Measurements from ENCODE around the gene NAT9.

NAT9 gene

GRCh38 chr17:74748529-74749278 lies 27.4 kb downstream of the NAT9 start, which contains the start of gene NHERF1:
NHERF1 (plus strand) TSS chr17:74748628; CDS start chr17:74748847, 219 bp downstream.
- Histone ChIP-seq H3K4me1 (ENCODE audit: control insufficient read depth in 1 of 2, insufficient read depth in 2 of 2, low read length in 2 of 2) (peaks cover 4 to 34% of the 10 kb centered on the region in 2 donors), H3K9me3 (ENCODE audit: control insufficient read depth in 1 of 2, low read length in 2 of 2) (no peaks in the 10 kb centered on the region), H3K36me3 (ENCODE audit: control insufficient read depth in 1 of 2, insufficient read depth in 2 of 2, low read length in 2 of 2) (no peaks in the 10 kb centered on the region), H3K27ac (ENCODE audit: low read length) (peak within 1 kb of the TSS; percentile 87), H3K4me3 (ENCODE audit: low read depth in 1 of 2, low read length in 2 of 2) (peak within 1 kb of the TSS; percentile 64 to 92), H3K27me3 (ENCODE audit: low read depth, low read length) (no peaks in the 10 kb centered on the region)

GRCh38 chr17:74748279-74748528 lies 27.9 kb downstream of the NAT9 start:
- Histone ChIP-seq H3K27ac (ENCODE audit: low read length) (no peak overlapping the region), H3K4me1 (ENCODE audit: control insufficient read depth in 1 of 2, insufficient read depth in 2 of 2, low read length in 2 of 2) (peaks cover 4 to 35% of the 10 kb centered on the region in 2 donors)

GRCh38 chr17:74746922-74747321 lies 29.2 kb downstream of the NAT9 start:
- Histone ChIP-seq H3K27ac (ENCODE audit: low read length) (no peak overlapping the region), H3K27me3 (ENCODE audit: low read depth, low read length) (no peaks in the 10 kb centered on the region), H3K4me1 (ENCODE audit: control insufficient read depth in 1 of 2, insufficient read depth in 2 of 2, low read length in 2 of 2) (peaks cover 4 to 39% of the 10 kb centered on the region in 2 donors), H3K36me3 (ENCODE audit: control insufficient read depth in 1 of 2, insufficient read depth in 2 of 2, low read length in 2 of 2) (no peaks in the 10 kb centered on the region), H3K4me3 (ENCODE audit: low read depth in 1 of 2, low read length in 2 of 2) (no peak overlapping the region), H3K9me3 (ENCODE audit: control insufficient read depth in 1 of 2, low read length in 2 of 2) (no peaks in the 10 kb centered on the region)

More at GRCh38 chr17:74748279-74748528, 27.9 kb downstream of the NAT9 start:
- no peaks in the 10 kb centered on the region for H3K36me3 ChIP-seq (ENCODE audit: control insufficient read depth in 1 of 2, insufficient read depth in 2 of 2, low read length in 2 of 2)
- peak overlapping the region in 1 of 2 donors; percentile 92 for H3K4me3 ChIP-seq (ENCODE audit: low read depth in 1 of 2, low read length in 2 of 2)
- no peaks in the 10 kb centered on the region for H3K27me3 ChIP-seq (ENCODE audit: low read depth, low read length)
- no peaks in the 10 kb centered on the region for H3K9me3 ChIP-seq (ENCODE audit: control insufficient read depth in 1 of 2, low read length in 2 of 2)

- Histone ChIP-seq H3K27ac (ENCODE audit: low read length) (no peak overlapping the region), H3K4me1 (ENCODE audit: control insufficient read depth in 1 of 2, insufficient read depth in 2 of 2, low read length in 2 of 2) (peaks cover 4 to 39% of the 10 kb centered on the region in 2 donors), H3K9me3 (ENCODE audit: control insufficient read depth in 1 of 2, low read length in 2 of 2) (no peaks in the 10 kb centered on the region), H3K36me3 (ENCODE audit: control insufficient read depth in 1 of 2, insufficient read depth in 2 of 2, low read length in 2 of 2) (no peaks in the 10 kb centered on the region), H3K27me3 (ENCODE audit: low read depth, low read length) (no peaks in the 10 kb centered on the region), H3K4me3 (ENCODE audit: low read depth in 1 of 2, low read length in 2 of 2) (no peak overlapping the region)
Observed at GRCh38 chr17:74746376-74746775, 29.8 kb downstream of the NAT9 start.

GRCh38 chr17:74745548-74746177 lies 30.5 kb downstream of the NAT9 start:
- H3K4me1 ChIP-seq (ENCODE audit: control insufficient read depth in 1 of 2, insufficient read depth in 2 of 2, low read length in 2 of 2): peaks cover 4 to 39% of the 10 kb centered on the region in 2 donors
- H3K27ac ChIP-seq (ENCODE audit: low read length): no peak overlapping the region
- peaks cover 4% of the 10 kb centered on the region for H3K27me3 ChIP-seq (ENCODE audit: low read depth, low read length)

GRCh38 chr17:74744714-74745547 lies 31.2 kb downstream of the NAT9 start:
- Histone ChIP-seq H3K27me3 (ENCODE audit: low read depth, low read length) (peaks cover 9% of the 10 kb centered on the region), H3K36me3 (ENCODE audit: control insufficient read depth in 1 of 2, insufficient read depth in 2 of 2, low read length in 2 of 2) (no peaks in the 10 kb centered on the region), H3K9me3 (ENCODE audit: control insufficient read depth in 1 of 2, low read length in 2 of 2) (no peaks in the 10 kb centered on the region), H3K27ac (ENCODE audit: low read length) (no peak overlapping the region), H3K4me1 (ENCODE audit: control insufficient read depth in 1 of 2, insufficient read depth in 2 of 2, low read length in 2 of 2) (peaks cover 4 to 36% of the 10 kb centered on the region in 2 donors), H3K4me3 (ENCODE audit: low read depth in 1 of 2, low read length in 2 of 2) (peak overlapping the region; percentile 33 to 43)

More at GRCh38 chr17:74745548-74746177, 30.5 kb downstream of the NAT9 start:
- Histone ChIP-seq H3K36me3 (ENCODE audit: control insufficient read depth in 1 of 2, insufficient read depth in 2 of 2, low read length in 2 of 2) (no peaks in the 10 kb centered on the region), H3K9me3 (ENCODE audit: control insufficient read depth in 1 of 2, low read length in 2 of 2) (no peaks in the 10 kb centered on the region), H3K4me3 (ENCODE audit: low read depth in 1 of 2, low read length in 2 of 2) (no peak overlapping the region)

GRCh38 chr17:74744349-74744713 lies 31.8 kb downstream of the NAT9 start:
- Histone ChIP-seq H3K9me3 (ENCODE audit: control insufficient read depth in 1 of 2, low read length in 2 of 2) (no peaks in the 10 kb centered on the region), H3K4me1 (ENCODE audit: control insufficient read depth in 1 of 2, insufficient read depth in 2 of 2, low read length in 2 of 2) (peaks cover 4 to 30% of the 10 kb centered on the region in 2 donors), H3K4me3 (ENCODE audit: low read depth in 1 of 2, low read length in 2 of 2) (no peak overlapping the region), H3K36me3 (ENCODE audit: control insufficient read depth in 1 of 2, insufficient read depth in 2 of 2, low read length in 2 of 2) (no peaks in the 10 kb centered on the region), H3K27ac (ENCODE audit: low read length) (no peak overlapping the region), H3K27me3 (ENCODE audit: low read depth, low read length) (peaks cover 9% of the 10 kb centered on the region)

GRCh38 chr17:74743755-74744154 lies 32.4 kb downstream of the NAT9 start:
- H3K27ac ChIP-seq (ENCODE audit: low read length): no peak overlapping the region
- H3K4me3 ChIP-seq (ENCODE audit: low read depth in 1 of 2, low read length in 2 of 2): no peak overlapping the region
- peaks cover 4 to 24% of the 10 kb centered on the region in 2 donors for H3K4me1 ChIP-seq (ENCODE audit: control insufficient read depth in 1 of 2, insufficient read depth in 2 of 2, low read length in 2 of 2)
- peaks cover 14% of the 10 kb centered on the region for H3K27me3 ChIP-seq (ENCODE audit: low read depth, low read length)
- no peaks in the 10 kb centered on the region for H3K9me3 ChIP-seq (ENCODE audit: control insufficient read depth in 1 of 2, low read length in 2 of 2)
- H3K36me3 ChIP-seq (ENCODE audit: control insufficient read depth in 1 of 2, insufficient read depth in 2 of 2, low read length in 2 of 2): no peaks in the 10 kb centered on the region

- H3K9me3 ChIP-seq (ENCODE audit: control insufficient read depth in 1 of 2, low read length in 2 of 2): no peaks in the 10 kb centered on the region
- H3K4me3 ChIP-seq (ENCODE audit: low read depth in 1 of 2, low read length in 2 of 2): no peak overlapping the region
- peaks cover 21% of the 10 kb centered on the region for H3K27me3 ChIP-seq (ENCODE audit: low read depth, low read length)
- H3K36me3 ChIP-seq (ENCODE audit: control insufficient read depth in 1 of 2, insufficient read depth in 2 of 2, low read length in 2 of 2): no peaks in the 10 kb centered on the region
- peaks cover 7 to 29% of the 10 kb centered on the region in 2 donors for H3K4me1 ChIP-seq (ENCODE audit: control insufficient read depth in 1 of 2, insufficient read depth in 2 of 2, low read length in 2 of 2)
- no peak overlapping the region for H3K27ac ChIP-seq (ENCODE audit: low read length)
Observed at GRCh38 chr17:74742978-74743545, 33.1 kb downstream of the NAT9 start.

- Histone ChIP-seq H3K27me3 (ENCODE audit: low read depth, low read length) (peaks cover 25% of the 10 kb centered on the region), H3K4me1 (ENCODE audit: control insufficient read depth in 1 of 2, insufficient read depth in 2 of 2, low read length in 2 of 2) (peaks cover 10 to 30% of the 10 kb centered on the region in 2 donors), H3K27ac (ENCODE audit: low read length) (no peak overlapping the region)
Observed at GRCh38 chr17:74742153-74742515, 34.0 kb downstream of the NAT9 start.

More at GRCh38 chr17:74742153-74742515, 34.0 kb downstream of the NAT9 start:
- no peaks in the 10 kb centered on the region for H3K9me3 ChIP-seq (ENCODE audit: control insufficient read depth in 1 of 2, low read length in 2 of 2)
- no peak overlapping the region for H3K4me3 ChIP-seq (ENCODE audit: low read depth in 1 of 2, low read length in 2 of 2)
- no peaks in the 10 kb centered on the region for H3K36me3 ChIP-seq (ENCODE audit: control insufficient read depth in 1 of 2, insufficient read depth in 2 of 2, low read length in 2 of 2)

Measured in muscle layer of duodenum (tissue), 2 donors.